Jurkat, Clone E6-1 (cell line): ENCODE data around the gene MTCL1.

Source experiments
- DNase-seq: peaks from one replicate; pipeline ENCODE4 v3.0.0-alpha.2; 2011; ENCODE audit warnings: low read depth, low spot score
- H3K4me3 ChIP-seq: 2 replicates; pipeline ENCODE4 v1.5.1; 2011; ENCODE audit warnings: mild to moderate bottlenecking, low read length, control low read depth, moderate library complexity

Gene MTCL1

GRCh38 chr18:8816816-8817215 lies 111.5 kb downstream of the MTCL1 start:
- DNase-seq, result no peak
- no peak overlapping the region for H3K4me3 ChIP-seq

- DNase-seq, result no peak
- no peak overlapping the region for H3K4me3 ChIP-seq
These were observed 113.6 kb downstream of the MTCL1 start for GRCh38 chr18:8818982-8819381.

DNA sequence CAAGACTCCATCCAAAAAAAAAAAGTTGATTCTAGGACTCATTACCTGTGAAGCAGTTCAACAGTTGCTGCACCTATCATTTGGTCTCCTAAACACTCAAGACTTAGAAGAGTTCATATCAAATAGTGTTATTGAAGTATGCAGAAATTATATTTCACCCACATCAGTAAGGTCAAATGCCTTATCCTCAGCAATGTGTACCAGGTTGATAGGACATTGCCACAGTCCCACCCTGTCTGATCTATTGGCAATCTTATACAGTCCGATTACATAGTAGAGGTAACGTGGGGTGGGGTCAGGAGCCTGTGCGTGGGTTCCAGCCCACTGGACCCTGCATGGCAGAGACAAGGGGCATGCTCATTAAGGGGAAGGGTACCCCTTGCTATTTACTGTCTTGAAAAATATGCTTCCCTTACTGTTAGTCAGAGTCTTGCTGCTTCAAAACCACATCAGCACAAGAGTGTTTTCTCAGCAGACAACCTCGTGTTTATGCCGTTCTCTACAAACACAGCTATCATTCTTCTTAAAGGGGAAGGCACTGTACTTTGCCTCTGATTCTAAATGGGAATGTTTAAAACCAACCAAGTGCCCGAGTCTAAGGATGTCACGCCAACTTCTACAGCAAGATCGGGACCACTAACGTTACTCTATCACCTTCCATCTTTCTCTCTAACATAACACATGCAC lies 115.2 kb downstream of the MTCL1 start:
- no peak for DNase-seq
- H3K4me3 ChIP-seq, result no peak overlapping the region

- H3K4me3 ChIP-seq, result no peak overlapping the region
- no peak for DNase-seq
These were observed 115.7 kb downstream of the MTCL1 start for GRCh38 chr18:8821083-8821465.

- no peak overlapping the region for H3K4me3 ChIP-seq
- DNase-seq, result no peak
These were observed 116.2 kb downstream of the MTCL1 start for GRCh38 chr18:8821531-8821930.

DNA sequence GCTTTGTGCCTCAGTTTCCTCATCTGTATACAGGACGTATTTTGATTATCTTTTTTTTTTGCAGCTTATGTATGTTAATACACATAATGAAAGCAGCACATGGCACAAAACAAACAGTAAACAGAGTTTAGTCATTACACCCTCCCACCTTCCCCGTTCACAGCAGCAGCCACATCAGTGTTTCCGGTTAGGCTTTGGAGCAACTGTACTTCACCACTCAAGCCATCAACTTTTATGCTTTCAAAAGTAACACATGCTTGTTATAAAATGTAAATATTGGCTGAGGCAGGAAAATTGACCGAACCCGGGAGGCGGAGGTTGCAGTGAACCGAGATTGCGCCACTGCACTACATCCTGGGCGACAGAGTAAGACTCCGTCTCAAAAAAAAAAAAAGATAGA lies 117.3 kb downstream of the MTCL1 start:
- DNase-seq, result no peak
- no peak overlapping the region for H3K4me3 ChIP-seq

DNA sequence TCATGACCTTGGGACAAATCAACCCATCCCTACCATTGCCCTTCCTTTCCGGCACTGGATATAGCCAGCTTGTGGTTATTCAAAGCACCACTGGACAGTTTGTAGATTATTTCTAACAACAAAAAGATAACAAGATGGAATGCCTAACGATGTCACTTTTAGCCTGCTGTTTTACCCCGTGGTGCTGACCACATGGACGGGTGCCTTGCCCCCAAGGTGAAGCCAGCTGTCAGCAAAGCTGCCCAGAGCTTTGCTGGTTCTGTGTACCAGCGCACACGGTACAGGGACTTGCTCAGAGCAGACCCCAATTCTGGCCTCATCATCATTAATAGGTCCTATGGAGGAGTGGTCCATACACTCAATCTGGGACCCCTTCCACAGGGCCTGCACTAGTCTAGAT lies 118.2 kb downstream of the MTCL1 start:
- no peak for DNase-seq

DNA sequence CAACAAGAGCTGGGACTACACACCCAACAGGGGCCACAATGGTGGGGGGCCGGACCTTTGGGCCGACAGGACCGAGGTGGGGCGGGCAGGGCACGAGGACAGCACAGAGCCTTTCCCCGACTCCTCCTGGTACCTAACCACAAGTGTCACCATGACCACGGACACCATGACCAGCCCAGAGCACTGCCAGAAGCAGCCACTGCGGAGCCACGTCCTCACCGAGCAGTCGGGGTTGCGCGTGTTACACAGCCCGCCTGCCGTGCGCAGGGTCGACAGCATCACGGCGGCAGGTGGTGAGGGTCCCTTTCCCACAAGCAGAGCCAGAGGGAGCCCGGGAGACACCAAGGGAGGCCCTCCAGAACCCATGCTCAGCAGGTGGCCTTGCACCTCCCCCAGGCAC lies 119.5 kb downstream of the MTCL1 start:
- DNase-seq, result no peak
- no peak overlapping the region for H3K4me3 ChIP-seq

More for the DNA sequence above, 118.2 kb downstream of the MTCL1 start:
- H3K4me3 ChIP-seq, result no peak overlapping the region

DNA sequence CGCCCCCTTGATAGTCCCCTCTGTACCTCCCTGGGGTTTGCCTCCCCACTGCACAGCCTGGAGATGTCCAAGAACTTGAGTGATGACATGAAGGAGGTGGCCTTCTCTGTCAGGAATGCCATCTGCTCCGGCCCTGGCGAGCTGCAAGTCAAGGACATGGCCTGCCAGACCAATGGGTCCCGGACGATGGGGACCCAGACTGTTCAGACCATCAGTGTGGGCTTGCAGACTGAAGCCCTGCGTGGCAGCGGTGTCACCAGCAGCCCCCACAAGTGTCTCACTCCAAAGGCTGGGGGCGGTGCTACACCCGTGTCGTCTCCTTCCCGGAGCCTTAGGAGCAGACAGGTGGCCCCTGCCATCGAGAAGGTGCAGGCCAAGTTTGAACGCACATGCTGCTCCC lies 119.9 kb downstream of the MTCL1 start:
- DNase-seq, result no peak
- no peak overlapping the region for H3K4me3 ChIP-seq

DNA sequence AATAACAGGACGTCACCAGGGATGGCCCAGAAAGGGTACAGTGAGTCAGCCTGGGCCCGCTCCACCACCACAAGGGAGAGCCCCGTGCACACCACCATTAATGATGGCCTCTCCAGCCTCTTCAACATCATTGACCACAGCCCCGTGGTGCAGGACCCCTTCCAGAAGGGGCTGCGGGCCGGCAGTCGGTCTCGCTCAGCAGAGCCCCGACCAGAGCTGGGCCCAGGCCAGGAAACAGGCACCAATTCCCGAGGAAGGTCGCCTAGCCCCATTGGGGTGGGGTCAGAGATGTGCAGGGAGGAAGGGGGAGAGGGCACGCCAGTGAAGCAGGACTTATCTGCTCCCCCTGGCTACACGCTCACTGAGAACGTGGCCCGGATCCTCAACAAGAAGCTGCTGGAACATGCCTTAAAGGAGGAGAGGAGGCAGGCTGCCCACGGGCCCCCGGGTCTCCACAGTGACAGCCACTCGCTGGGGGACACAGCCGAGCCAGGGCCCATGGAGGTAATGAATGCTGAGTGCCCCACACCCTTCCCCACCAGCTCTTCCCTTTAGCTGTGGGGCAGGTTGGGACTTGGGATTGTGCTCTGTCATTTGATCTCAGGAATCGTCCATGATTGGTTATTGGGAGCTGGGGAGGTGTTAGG lies 120.5 kb downstream of the MTCL1 start:
- H3K4me3 ChIP-seq, result no peak overlapping the region
- DNase-seq, result no peak

- H3K4me3 ChIP-seq, result no peak overlapping the region
- no peak for DNase-seq
These were observed 121.2 kb downstream of the MTCL1 start for GRCh38 chr18:8826514-8826913.

- DNase-seq, result no peak
- H3K4me3 ChIP-seq, result no peak overlapping the region
These were observed 121.6 kb downstream of the MTCL1 start for GRCh38 chr18:8826971-8827370.

- H3K4me3 ChIP-seq, result no peak overlapping the region
- no peak for DNase-seq
These were observed 122.9 kb downstream of the MTCL1 start for GRCh38 chr18:8828300-8828699.

DNA sequence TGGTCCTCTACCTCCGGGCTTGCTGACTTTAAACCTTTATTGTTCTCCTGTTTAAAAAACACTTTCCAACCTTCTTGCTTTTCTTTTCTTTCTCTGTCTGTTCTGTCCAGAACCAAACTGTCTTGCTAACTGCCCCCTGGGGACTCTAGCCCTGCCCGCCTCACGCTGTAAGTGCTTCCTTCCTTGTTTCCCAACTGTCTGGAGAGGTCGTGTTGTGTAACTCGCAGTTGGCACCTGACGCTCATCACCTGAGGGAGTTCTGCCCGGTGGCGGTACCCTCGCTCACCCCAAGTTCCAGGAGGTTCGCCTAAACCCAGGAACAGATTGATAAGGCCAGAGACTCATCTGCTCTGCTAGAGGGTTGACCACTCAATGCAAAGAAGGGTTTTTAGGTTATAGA lies 123.4 kb downstream of the MTCL1 start:
- H3K4me3 ChIP-seq, result no peak overlapping the region
- DNase-seq, result no peak

GRCh38 chr18:8830067-8831060 lies 125.0 kb downstream of the MTCL1 start:
- H3K4me3 ChIP-seq, result no peak overlapping the region
- no peak for DNase-seq

DNA sequence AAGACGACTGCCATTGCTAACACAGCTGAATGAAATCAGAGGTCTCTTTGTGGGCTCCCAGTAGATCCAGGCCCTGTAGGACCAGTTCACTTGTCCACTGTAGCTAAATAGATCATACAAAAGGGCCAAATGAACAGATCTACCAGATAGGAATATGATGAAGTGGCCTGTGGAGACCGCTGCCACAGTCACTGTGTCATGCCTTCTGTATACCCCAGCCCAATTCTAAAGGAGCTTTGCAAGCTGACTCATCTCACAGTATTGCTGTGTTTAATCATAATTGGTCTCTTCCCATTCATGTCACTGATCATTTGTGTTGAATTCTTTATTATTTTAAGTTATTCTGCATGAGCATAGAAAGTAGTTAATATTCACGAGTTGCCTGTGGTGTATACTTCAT lies 125.8 kb downstream of the MTCL1 start:
- no peak for DNase-seq
- no peak overlapping the region for H3K4me3 ChIP-seq

- no peak overlapping the region for H3K4me3 ChIP-seq
- no peak for DNase-seq
These were observed 126.2 kb downstream of the MTCL1 start for GRCh38 chr18:8831531-8831930.

DNA sequence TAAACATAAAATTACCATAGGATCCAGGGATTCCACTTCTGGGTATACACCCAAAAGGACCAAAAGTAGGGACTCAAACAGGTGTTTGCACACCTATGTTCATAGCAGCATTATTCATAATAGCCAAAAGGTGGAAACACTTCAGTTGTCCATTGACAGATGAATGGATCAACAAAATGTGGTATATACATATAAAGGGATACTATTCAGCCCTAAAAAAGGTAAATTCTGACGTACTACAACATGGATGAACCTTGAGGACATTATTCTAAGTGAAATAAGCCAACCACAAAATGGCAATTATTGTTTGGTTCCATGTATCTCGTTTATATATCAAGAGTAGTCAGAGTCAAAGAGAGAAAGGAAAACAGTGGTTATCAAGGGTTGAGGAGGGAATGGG lies 128.1 kb downstream of the MTCL1 start:
- H3K4me3 ChIP-seq, result no peak overlapping the region
- no peak for DNase-seq

DNA sequence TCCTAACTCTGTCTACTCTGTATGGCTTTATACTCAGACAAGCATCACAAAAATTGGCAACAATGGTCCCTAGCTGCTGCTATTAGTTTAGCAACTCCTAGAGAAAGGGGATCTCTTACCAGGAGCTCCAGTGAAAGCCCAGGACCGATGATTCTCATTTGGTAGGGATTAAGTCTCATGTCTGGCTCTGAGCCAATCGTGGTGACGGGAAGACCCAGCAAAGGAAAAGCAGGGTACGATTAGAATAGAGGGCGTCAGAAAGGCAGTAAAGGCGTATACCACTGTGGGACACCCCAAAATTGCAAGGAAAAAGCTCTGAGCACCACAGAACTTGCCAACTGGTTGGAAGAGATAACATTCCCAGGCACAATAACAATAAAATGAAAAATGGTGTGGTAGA lies 129.5 kb downstream of the MTCL1 start:
- no peak for DNase-seq
- no peak overlapping the region for H3K4me3 ChIP-seq

DNA sequence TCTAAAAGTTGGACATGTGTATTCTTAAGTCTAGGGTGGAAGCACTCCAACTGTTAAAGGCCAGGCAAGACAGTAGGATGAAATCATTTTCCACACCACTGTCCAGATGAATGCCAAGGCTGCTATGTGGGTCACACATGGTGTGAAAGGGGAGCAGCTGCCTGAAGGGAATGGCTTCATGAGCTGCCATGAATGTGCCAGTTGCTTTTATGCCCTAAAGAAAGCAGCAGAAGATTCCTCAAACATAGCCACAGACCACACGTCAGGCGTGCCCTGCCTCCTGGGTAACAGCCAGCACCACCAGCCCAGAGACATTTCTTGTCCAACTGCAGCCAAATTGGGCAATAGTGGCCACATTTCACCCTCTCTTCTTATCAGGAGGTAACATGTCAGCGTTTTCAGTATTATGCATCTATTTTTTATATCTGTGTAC lies 130.2 kb downstream of the MTCL1 start:
- no peak for DNase-seq
- no peak overlapping the region for H3K4me3 ChIP-seq
